Esophagus squamous epithelium (tissue), 4 donors: Measurements from ENCODE around the gene OCA2.

Experiments used
- POLR2A ChIP-seq, 4 donors: fragments of 450-650 bp; IDR thresholded peaks; one replicate each; pipeline ENCODE4 v1.6.1; 2017; ENCODE audit warnings: antibody characterized with exemption in 4 of 4, mild to moderate bottlenecking in 4 of 4, moderate library complexity in 3 of 4
- TF ChIP-seq, protein P1 (sequence below), 6 experiments: fragments of 450-650 bp in 4 of 6; fragments of 200-600 bp in 2 of 6; sonication (generic) in 2 of 6; IDR thresholded peaks; one replicate each; pipeline ENCODE4 v1.5.1; 2016 to 2019; ENCODE audit warnings: antibody characterized with exemption in 6 of 6, mild to moderate bottlenecking in 4 of 6, moderate library complexity in 4 of 6

DNA sequence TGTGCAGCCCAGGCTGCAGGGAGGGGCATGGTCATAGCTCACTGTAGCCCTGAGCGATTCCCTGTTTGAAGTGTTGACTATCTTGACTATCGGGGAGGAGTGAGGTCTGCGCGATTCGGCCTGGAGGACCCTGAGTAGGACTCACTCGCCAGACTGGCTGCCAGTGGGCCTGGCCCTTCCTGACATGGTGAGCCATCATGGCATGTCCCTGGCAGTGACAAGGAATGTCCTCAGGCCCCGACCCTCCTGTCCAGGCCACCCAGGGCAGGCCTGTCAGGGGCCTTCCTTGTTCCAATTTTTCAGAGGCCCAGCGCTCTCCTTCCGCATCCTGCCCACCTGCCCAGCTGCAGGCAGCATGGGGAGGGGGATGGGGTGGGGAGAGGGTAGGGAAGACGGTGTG lies 5.2 kb upstream of the OCA2 start:
- TF ChIP-seq, protein P1, sequence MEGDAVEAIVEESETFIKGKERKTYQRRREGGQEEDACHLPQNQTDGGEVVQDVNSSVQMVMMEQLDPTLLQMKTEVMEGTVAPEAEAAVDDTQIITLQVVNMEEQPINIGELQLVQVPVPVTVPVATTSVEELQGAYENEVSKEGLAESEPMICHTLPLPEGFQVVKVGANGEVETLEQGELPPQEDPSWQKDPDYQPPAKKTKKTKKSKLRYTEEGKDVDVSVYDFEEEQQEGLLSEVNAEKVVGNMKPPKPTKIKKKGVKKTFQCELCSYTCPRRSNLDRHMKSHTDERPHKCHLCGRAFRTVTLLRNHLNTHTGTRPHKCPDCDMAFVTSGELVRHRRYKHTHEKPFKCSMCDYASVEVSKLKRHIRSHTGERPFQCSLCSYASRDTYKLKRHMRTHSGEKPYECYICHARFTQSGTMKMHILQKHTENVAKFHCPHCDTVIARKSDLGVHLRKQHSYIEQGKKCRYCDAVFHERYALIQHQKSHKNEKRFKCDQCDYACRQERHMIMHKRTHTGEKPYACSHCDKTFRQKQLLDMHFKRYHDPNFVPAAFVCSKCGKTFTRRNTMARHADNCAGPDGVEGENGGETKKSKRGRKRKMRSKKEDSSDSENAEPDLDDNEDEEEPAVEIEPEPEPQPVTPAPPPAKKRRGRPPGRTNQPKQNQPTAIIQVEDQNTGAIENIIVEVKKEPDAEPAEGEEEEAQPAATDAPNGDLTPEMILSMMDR (IDR thresholded peaks at IDR 0.05) = no peak
- no peak for TF ChIP-seq POLR2A (IDR thresholded peaks at IDR 0.05)
